OCI-LY1 (cell line): ENCODE data around the gene AGPAT3.

Source experiments
- H2AFZ ChIP-seq: fragments of 200-600 bp; sonication (generic), shearing (Covaris generic); 2 replicates; pipeline ENCODE4 v1.6.0; 2014; ENCODE audit warnings: antibody characterized with exemption, mild to moderate bottlenecking, low read length
- H3F3A ChIP-seq: fragments of 200-600 bp; sonication (generic), shearing (Covaris generic); 2 replicates; pipeline ENCODE4 v1.6.0; 2014; ENCODE audit warnings: mild to moderate bottlenecking, antibody characterized with exemption, low read length, moderate library complexity; ENCODE audit not compliant: insufficient read depth
- H3K27ac ChIP-seq: fragments of 200-600 bp; sonication (generic); 2 replicates; pipeline ENCODE4 v1.5.1; 2014; ENCODE audit warnings: low read length, mixed run types, mild to moderate bottlenecking, low read depth; ENCODE audit not compliant: poor library complexity, severe bottlenecking
- H3K27me3 ChIP-seq: fragments of 200-600 bp; sonication (generic); 2 replicates; pipeline ENCODE4 v1.6.0; 2014; ENCODE audit warnings: antibody characterized with exemption, mild to moderate bottlenecking, low read length, moderate library complexity; ENCODE audit not compliant: insufficient read depth
- H3K36me3 ChIP-seq: fragments of 200-600 bp; sonication (generic); 2 replicates; pipeline ENCODE4 v1.6.1; 2014; ENCODE audit warnings: mild to moderate bottlenecking, antibody characterized with exemption, low read length, moderate library complexity, mixed read lengths; ENCODE audit not compliant: insufficient read depth
- H3K4me1 ChIP-seq: fragments of 200-600 bp; sonication (generic); 2 replicates; pipeline ENCODE4 v1.5.1; 2014; ENCODE audit warnings: mild to moderate bottlenecking, low read length, moderate library complexity; ENCODE audit not compliant: insufficient read depth, severe bottlenecking
- H3K4me2 ChIP-seq: fragments of 200-600 bp; sonication (generic), shearing (Covaris generic); 2 replicates; pipeline ENCODE4 v1.6.1; 2014; ENCODE audit warnings: low read length
- H3K4me3 ChIP-seq: fragments of 200-600 bp; sonication (generic); 2 replicates; pipeline ENCODE4 v1.5.1; 2014; ENCODE audit warnings: low read length, low read depth, mild to moderate bottlenecking, mixed read lengths; ENCODE audit not compliant: poor library complexity, severe bottlenecking
- H3K79me2 ChIP-seq: fragments of 200-600 bp; shearing (Covaris generic); 2 replicates; pipeline ENCODE4 v1.6.1; 2016; ENCODE audit warnings: mixed run types, low read length, mixed read lengths; ENCODE audit not compliant: insufficient read depth
- H3K9ac ChIP-seq: fragments of 200-600 bp; sonication (generic), shearing (Covaris generic); 2 replicates; pipeline ENCODE4 v1.6.1; 2014; ENCODE audit warnings: mild to moderate bottlenecking, low read length, mixed read lengths
- H3K9me2 ChIP-seq: fragments of 200-600 bp; sonication (generic), shearing (Covaris generic); 2 replicates; pipeline ENCODE4 v1.6.1; 2014; ENCODE audit warnings: low read depth, mild to moderate bottlenecking, low read length, mixed read lengths
- H3K9me3 ChIP-seq: fragments of 200-600 bp; shearing (Covaris generic); 2 replicates; pipeline ENCODE4 v1.6.1; 2014; ENCODE audit warnings: low read length, mixed read lengths
- H4K20me1 ChIP-seq: fragments of 200-600 bp; sonication (generic), shearing (Covaris generic); 2 replicates; pipeline ENCODE4 v1.6.0; 2016; ENCODE audit warnings: mild to moderate bottlenecking, low read length; ENCODE audit not compliant: insufficient read depth
- CTCF ChIP-seq: fragments of 200-600 bp; sonication (generic), shearing (Covaris generic); IDR thresholded peaks from 2 replicates; pipeline ENCODE4 v1.5.1; 2017; ENCODE audit warnings: mild to moderate bottlenecking, antibody characterized with exemption, low read length, moderate library complexity, mixed read lengths
- EZH2 ChIP-seq: fragments of 200-600 bp; sonication (generic), shearing (Covaris generic); IDR thresholded peaks from 2 replicates; pipeline ENCODE4 v1.8.0; 2017; ENCODE audit warnings: borderline replicate concordance, mixed run types, mild to moderate bottlenecking, antibody characterized with exemption, low read length, moderate library complexity, mixed read lengths

Gene AGPAT3

GRCh38 chr21:43827015-43827611 is 37.9 kb upstream of the AGPAT3 start:
- no peak overlapping the region for H3K27ac ChIP-seq
- no peaks in the 10 kb centered on the region for H3K79me2 ChIP-seq
- no peaks in the 10 kb centered on the region for H3F3A ChIP-seq
- H3K9me2 ChIP-seq: no peaks in the 10 kb centered on the region
- no peaks in the 10 kb centered on the region for H3K9me3 ChIP-seq
- H2AFZ ChIP-seq: no peak overlapping the region
- no peaks in the 10 kb centered on the region for H3K4me1 ChIP-seq
- H3K9ac ChIP-seq: no peak overlapping the region
- no peak overlapping the region for H3K4me3 ChIP-seq
- H3K36me3 ChIP-seq: no peaks in the 10 kb centered on the region; the same call in 1 of the 2 replicates
- H4K20me1 ChIP-seq: no peaks in the 10 kb centered on the region
- peaks cover 12% of the 10 kb centered on the region for H3K27me3 ChIP-seq
- H3K4me2 ChIP-seq: no peak overlapping the region
- TF ChIP-seq EZH2: no peak
- TF ChIP-seq CTCF: no peak

GRCh38 chr21:43829161-43829560 is 35.9 kb upstream of the AGPAT3 start:
- Histone ChIP-seq H3K27ac (no peak overlapping the region), H3K27me3 (peaks cover 33% of the 10 kb centered on the region), H3K36me3 (no peaks in the 10 kb centered on the region; the same call in 1 of the 2 replicates), H3K9me2 (no peaks in the 10 kb centered on the region), H3F3A (no peaks in the 10 kb centered on the region), H3K9me3 (0 out of 2 replicates have a peak, but pooled peaks cover 3% of the 10 kb centered on the region), H3K4me2 (no peak overlapping the region), H3K4me3 (no peak overlapping the region), H2AFZ (no peak overlapping the region), H3K4me1 (no peaks in the 10 kb centered on the region), H3K9ac (no peak overlapping the region), H4K20me1 (no peaks in the 10 kb centered on the region), H3K79me2 (no peaks in the 10 kb centered on the region)
- TF ChIP-seq CTCF (no peak), EZH2 (no peak)

- no peaks in the 10 kb centered on the region for H3F3A ChIP-seq
- no peak overlapping the region for H3K27ac ChIP-seq
- 0 out of 2 replicates have a peak, but pooled peaks cover 3% of the 10 kb centered on the region for H3K9me3 ChIP-seq
- H3K9me2 ChIP-seq: no peaks in the 10 kb centered on the region
- TF ChIP-seq EZH2 (no peak), CTCF (no peak; the same call in 1 of the 2 replicates)
- no peaks in the 10 kb centered on the region for H3K4me1 ChIP-seq
- H3K27me3 ChIP-seq: peaks cover 38% of the 10 kb centered on the region
- no peak overlapping the region for H2AFZ ChIP-seq
- H3K36me3 ChIP-seq: no peaks in the 10 kb centered on the region; the same call in 1 of the 2 replicates
- no peaks in the 10 kb centered on the region for H4K20me1 ChIP-seq
- no peak overlapping the region for H3K9ac ChIP-seq
- no peak overlapping the region for H3K4me2 ChIP-seq
- no peaks in the 10 kb centered on the region for H3K79me2 ChIP-seq
- H3K4me3 ChIP-seq: no peak overlapping the region
Measured at GRCh38 chr21:43829575-43830119, 35.4 kb upstream of the AGPAT3 start.
